ENCODE results near the gene RIMOC1.

RIMOC1 gene

DNA sequence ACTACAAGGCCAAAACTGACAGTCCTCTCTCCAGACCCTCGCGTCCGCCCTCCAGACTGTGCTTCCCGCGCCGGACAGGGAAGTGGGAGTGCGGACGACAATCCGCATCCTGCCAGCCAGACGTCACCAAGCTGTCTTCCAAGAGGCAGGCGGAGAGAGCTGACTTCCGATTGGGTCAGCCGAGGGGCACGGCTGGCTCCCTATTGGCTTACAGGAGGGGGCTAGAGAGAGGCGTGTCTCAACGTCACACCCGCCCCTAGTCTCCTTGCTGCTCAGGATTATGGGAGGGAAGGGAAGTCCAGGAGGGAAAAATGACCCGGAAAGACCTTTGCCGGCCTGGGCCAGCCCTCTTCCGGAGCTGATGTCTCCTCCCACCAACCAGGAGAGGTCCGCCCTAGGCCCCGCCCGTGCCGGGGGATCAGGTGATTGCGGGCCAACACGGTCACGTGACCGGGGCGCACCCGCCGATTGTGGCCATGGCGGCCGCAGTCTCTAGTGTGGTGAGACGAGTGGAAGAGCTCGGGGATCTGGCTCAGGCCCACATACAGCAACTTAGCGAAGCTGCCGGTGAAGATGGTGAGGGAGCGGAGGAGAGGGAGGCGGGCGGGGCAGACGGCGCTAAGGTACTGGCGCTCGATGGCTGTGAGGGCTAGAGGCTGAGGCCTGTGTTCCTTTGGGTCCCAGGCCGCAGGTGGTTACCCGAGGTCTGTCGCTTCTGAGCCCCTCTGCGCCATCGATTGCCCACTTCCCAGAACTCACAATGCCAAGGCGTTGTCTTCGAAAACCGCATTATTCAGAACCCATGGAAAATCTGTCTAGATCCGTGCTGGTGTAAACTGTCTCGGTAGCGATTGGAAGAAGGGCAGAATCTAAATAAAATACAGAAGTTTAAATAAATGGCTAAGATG, at the start of gene RIMOC1:
Gene RIMOC1, plus strand, starts transcription at position 453 of the 908 bp plus-strand sequence. Its CDS starts 24 bp downstream, at position 477.
- DNase-seq (ENCODE audit: low spot score): peak; percentile 99

DNA sequence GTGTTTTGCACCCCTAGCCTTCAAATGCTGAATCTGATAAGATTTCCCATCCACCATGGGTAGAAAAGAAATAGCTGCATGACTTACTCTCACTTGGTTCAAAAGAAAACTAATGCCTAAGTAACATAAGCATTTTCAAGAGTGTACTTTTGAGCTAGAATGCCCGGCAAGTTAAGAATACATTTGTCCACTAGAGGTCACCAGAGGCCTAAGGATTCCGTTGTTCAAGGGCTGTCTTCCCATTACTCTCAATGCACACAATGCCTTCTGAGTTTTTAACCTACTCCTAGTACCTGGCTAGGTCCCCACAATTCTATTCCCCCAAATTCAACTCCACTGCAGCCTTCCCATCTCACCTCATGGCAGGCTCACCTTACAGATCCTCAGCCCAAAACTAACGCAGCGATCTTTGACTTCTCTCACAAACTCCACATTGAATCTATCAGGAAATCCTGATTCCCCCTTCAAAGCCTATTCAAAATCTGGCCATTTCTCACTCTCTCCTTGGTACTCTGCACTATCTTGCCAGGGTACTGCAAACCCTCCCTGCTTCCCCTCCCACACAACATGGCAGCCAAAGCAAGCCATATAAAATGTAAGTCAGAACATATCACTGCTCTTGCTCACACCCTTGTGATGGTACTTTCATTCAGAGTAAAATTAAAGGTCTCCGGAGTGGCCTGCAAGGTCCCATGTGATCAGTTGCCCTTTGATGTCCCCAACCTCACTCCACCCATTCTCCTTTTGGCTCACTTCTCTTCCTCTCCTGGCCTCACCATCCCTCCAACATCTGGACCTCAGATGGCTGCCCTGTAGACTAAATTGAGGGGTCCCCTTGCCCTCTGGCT, 47.3 kb upstream of the RIMOC1 start:
- peak; percentile 69 for DNase-seq (ENCODE audit: low spot score)

- no peak for DNase-seq (ENCODE audit: low spot score)
These were observed 46.2 kb upstream of the RIMOC1 start for GRCh38 chr5:41857989-41858388.

DNA sequence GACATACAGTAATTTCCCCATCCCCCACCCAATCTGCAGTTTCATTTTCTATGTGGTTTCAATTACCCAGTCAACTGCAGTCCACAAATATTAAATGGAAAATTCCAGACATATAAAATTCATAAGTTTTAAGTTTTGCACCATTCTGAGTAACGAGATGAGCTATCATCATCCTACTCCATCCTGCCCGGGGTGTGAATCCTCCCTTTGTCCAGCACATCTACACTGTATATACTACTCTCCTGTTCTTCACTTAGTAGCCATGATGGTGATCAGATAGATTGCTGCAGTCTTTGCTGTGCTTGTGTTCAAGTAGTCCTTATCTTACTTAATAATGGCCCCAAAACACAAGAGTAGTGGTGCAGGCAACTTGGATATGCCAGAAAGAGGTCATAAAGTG, 45.3 kb upstream of the RIMOC1 start:
- DNase-seq (ENCODE audit: low spot score): no peak

- DNase-seq (ENCODE audit: low spot score): peak; percentile 30
These were observed 40.2 kb upstream of the RIMOC1 start for GRCh38 chr5:41863871-41864486.

GRCh38 chr5:41869151-41869723, 34.9 kb upstream of the RIMOC1 start:
- DNase-seq (ENCODE audit: low spot score): peak; percentile 69

DNA sequence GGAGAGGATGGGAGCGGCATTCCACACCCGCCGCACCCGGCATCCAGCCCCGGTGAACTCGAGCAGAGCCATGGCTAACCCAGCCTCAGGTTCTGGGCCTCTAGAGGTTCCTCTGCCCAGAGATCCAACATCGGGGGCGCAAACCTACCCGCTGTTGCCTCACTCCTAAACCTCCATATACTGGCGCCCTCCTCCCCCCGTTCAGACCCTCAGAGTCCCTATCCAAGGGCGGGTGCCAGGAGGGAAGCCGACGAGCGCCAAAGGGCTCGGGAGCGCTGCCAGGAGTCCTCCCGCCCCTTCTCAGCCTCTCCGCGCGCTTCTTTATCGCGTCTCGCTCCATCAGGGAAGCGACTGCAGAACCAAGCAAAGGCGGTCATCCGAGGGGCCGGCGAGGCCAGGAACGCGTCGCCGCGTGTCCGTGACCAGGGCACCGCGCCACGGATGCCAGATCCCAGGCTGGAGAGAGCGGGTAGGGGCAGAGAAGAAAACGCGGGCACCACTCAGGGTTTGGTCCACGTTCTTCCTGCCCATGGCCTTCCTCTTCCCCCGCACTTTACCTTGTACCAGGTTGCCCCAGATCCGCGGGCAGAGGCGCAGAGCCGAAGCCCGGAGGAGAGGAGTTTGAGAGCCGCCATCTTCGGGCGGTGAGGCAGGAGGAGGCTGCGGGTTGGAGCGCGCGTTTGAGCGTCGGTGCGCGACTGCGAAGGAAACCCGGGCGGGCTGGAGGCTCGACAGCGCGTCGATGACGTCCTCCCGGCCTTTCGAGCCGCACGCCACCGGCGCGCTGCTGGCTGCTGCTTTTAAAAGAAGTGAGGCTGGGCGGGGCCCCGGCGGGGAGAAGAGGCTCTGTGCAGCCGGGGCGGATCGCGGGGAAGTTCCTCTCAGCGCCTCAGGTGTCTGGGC, 34.2 kb upstream of the RIMOC1 start, which contains the start of gene OXCT1:
Gene OXCT1, minus strand, starts transcription at position 702 of the 903 bp plus-strand sequence. Its CDS starts 67 bp downstream, at position 635.
- peak; percentile 87 for DNase-seq (ENCODE audit: low spot score)

GRCh38 chr5:41870627-41871048, 33.5 kb upstream of the RIMOC1 start:
- DNase-seq (ENCODE audit: low spot score): no peak

GRCh38 chr5:41871852-41872251, 32.3 kb upstream of the RIMOC1 start:
- no peak for DNase-seq (ENCODE audit: low spot score)

DNA sequence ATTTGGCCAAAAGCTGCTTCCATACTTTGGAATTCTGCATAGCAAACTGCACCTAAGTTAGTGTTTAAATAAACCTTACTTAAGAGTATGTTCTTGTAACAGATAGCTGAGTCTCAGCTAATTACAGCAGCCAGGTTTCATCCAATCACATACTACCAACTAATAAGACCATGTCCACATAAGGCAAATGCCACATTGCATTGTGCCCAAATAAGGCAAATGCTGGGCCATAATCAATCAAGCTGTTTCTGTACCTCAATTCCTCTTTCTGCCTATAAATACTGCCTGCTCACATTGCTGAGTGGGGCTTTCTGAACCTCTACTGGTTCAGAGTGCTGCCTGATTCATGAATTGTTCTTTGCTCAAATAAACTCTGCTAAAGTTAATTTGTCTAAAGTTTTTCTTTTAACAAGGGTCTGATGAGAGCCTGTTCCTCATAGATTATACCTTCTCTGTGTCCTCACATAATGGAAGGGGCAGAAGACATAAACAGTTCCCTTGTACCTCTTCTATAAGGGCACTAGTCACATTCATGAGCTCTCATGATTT, 29.6 kb upstream of the RIMOC1 start:
- no peak for DNase-seq (ENCODE audit: low spot score)

GRCh38 chr5:41875121-41875520, 29.0 kb upstream of the RIMOC1 start:
- no peak for DNase-seq (ENCODE audit: low spot score)

DNA sequence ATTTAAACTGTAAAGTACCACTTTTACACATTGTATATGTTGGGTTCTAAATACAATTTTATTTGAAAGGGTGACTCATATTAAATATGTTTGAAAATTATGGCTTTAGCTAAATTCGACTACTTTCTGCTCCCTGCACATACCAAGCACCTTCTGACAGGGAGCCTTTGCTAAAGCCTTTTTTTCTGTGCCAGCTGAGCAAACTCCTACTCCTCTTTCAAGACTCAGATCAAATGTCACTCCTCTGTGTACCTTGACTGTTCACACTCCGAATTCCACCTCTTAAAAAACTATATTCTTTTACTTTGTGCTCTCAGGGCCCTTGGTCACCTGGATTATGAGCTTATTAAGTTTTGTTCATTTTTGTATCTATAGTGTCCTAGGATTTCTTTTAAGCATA, 27.5 kb upstream of the RIMOC1 start:
- DNase-seq (ENCODE audit: low spot score): no peak

DNA sequence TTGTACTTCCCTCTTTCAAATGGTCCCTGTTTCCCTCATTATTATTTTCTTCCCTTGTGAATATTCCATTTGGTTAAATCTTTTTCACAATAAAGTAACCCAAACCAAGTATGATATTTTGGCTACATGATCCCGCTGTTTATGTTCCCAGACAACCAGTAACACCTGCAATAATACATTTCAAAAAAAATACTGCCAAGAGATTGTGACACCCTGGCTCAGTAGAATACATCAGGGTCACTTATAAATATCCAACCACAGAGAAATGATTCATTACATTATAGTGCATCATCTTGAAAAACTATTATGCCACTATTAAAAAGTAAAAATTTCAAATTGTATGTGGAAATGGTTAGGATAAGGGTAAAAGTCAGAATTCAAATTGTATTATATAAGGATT, 26.7 kb upstream of the RIMOC1 start:
- no peak for DNase-seq (ENCODE audit: low spot score)

DNA sequence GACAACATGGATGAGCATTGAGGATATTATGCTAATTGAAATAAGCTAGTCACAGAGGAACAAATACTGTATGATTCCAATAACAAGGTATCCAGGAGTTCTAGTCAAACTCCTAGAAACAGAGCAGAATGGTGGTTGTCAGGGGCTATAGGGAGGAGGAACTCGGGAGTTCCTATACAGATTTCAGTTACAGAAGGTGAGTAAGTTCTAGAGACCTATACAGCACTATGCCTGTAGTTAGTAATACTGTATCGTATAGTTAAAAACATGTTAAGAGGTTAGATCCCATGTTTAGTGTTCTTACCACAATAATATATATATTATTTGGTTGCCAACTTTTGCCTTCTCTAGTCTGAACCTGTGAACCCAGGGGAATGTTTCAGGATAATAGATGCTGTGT, 26.0 kb upstream of the RIMOC1 start:
- no peak for DNase-seq (ENCODE audit: low spot score)

DNA sequence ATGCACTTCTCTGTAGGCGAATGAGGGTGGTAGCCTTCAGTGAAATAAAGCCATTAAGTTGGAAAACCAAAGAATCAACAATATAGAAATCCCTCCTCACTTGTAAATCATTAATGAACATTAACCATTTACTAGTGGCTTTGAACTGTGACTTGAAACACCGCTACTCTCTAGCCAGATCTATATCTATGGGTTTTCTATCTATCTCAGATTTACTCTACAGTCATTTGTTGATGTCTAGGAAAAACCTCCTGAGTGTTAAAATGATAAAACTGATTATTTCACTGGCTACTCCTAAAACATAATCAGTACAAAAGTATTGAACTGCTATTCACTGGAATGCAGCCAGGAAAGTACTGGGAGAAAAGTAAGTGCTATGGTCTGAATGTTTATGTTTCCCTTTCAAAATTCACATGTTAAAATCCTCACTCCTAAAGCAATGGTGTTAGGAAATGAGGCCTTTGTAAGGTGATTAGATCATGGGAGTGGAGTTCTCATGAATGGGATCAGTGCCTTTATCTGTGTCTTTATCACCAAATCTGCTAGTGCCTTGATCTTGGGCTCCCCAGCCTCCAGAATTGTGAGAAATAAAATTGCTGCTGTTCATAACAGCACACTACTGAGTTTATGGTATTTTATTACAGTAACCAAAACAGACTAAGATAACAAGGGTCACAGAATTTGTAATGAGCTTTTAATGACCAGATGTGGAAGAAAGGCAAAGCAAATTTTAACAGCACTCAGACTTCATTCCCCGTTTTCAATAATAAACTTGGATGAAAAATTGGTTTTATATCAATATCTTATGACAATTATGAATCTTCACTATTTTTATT, 25.3 kb upstream of the RIMOC1 start:
- DNase-seq (ENCODE audit: low spot score): no peak

DNA sequence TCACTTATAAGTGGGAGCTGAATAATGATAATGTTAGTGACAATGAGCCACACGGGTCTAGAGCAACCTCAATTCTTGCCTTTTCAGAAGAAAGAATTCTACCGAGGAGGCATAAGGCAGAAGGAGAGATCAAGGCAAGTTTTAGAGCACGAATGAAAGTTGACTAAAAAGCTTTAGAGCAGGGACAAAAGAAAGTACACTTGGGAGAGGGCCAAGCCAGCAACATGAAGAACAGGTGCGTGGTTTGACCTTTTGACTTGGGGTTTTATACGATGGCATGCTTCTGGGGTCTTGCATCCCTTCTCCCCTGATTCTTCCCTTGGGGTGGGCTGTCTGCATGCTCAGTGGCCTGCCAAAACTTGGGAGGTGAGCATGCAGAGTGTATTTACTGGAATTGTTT, 21.4 kb upstream of the RIMOC1 start:
- no peak for DNase-seq (ENCODE audit: low spot score)

DNA sequence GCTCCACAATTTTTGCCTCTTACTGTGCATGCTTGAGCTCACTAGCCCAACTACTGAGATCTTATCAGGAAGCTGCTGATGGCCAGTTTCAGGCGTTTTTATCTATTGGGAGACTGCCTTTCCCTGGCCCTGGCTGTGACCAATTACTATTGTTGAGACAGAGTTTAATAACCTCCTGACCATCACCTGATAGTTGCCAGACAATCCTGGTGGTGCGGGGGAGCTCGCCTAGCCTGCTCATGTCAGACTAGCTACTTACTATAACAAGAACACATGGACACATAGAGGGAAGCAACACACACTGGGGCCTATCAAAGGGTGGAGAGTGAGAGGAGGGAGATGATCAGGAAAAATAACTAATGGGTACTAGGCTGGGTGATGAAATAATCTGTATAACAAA, 20.9 kb upstream of the RIMOC1 start:
- no peak for DNase-seq (ENCODE audit: low spot score)

GRCh38 chr5:41883936-41884335, 20.2 kb upstream of the RIMOC1 start:
- DNase-seq (ENCODE audit: low spot score): no peak

GRCh38 chr5:41885286-41885685, 18.9 kb upstream of the RIMOC1 start:
- DNase-seq (ENCODE audit: low spot score): no peak
